PFSK-1 (cell line): Measurements from ENCODE around the gene PPP3CA.

Source experiments
- FOXP2 ChIP-seq: optimal IDR thresholded peaks from 2 replicates; pipeline ENCODE3; 2011; ENCODE audit warnings: borderline replicate concordance, control low read depth, inconsistent platforms; ENCODE audit not compliant: insufficient read depth; ENCODE audit errors: extremely low read length, extremely low read depth
- POLR2AphosphoS5 ChIP-seq: IDR thresholded peaks from 2 replicates; pipeline ENCODE4 v1.6.1; 2012; ENCODE audit warnings: low read depth, mild to moderate bottlenecking, control low read depth, low read length, moderate library complexity
- REST ChIP-seq, 2 experiments: IDR thresholded peaks; 2 replicates each; pipeline versions ENCODE4 v1.6.1 to v1.8.0; 2011 to 2012; ENCODE audit warnings: low read depth in 2 of 2, low read length in 2 of 2, control low read depth in 1 of 2, inconsistent platforms in 1 of 2, mild to moderate bottlenecking in 1 of 2, moderate library complexity in 1 of 2; ENCODE audit not compliant: insufficient read depth in 1 of 2
- SIN3A ChIP-seq: IDR thresholded peaks from 2 replicates; pipeline ENCODE4 v1.6.1; 2012; ENCODE audit warnings: mild to moderate bottlenecking, low read length, moderate library complexity, borderline replicate concordance; ENCODE audit not compliant: insufficient read depth
- TAF1 ChIP-seq: IDR thresholded peaks from 2 replicates; pipeline ENCODE4 v1.6.1; 2012; ENCODE audit warnings: low read length, control low read depth, borderline replicate concordance; ENCODE audit not compliant: insufficient read depth

DNA sequence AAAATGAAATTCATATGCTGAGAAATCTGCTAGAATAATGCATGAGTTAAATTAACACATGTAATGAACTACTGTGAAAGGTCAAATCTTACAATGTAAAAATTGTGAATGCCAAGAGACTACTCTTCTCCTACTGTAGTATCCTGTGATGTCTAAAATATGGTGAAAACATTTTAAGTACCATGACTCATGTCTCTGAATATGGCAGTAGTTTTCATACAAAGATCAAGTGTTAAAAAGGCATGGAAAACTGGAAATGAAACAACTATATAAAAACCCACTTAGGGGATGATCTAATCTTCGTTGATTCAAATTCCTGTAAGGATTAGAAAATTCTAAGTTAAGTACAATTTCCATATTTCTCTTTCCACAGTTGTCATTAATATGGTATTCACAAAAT lies 221.3 kb downstream of the PPP3CA start:
- TF ChIP-seq POLR2AphosphoS5 (no peak), REST (IDR thresholded peaks at IDR 0.05; ENCODE audit: insufficient read depth in 1 of 2, low read depth in 2 of 2, low read length in 2 of 2) (no peak), TAF1 (no peak), SIN3A (no peak), FOXP2 (no peak)
